CD4-positive, alpha-beta T cell treated with Interleukin-17A for 4 hours (primary cell): ENCODE results near the gene SIM2.

ENCODE experiments used
- DNase-seq: peaks from one replicate; pipeline ENCODE4 v3.0.0-alpha.2; 2020; ENCODE audit warnings: mixed read lengths

SIM2 gene

DNA sequence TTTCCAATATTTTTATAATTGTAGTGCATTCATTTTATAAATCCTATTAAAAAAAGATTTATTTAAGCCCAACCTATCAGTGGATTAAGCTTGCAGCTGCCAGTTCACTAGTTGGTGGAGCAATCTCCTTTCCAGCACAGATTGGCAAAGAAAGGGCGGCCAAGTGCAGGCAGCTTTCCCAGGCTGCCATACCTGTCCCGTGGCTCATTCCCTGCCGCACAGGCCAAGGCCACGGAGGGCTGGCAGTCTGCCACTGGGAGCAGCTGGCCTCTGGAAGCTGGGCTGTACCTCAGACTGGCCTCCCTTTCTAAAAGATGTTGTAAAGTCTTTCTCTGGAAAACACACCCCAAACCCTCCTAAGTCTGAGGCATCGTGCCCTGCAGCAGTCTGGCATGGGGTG, 74.2 kb downstream of the SIM2 start:
- no peak for DNase-seq

DNA sequence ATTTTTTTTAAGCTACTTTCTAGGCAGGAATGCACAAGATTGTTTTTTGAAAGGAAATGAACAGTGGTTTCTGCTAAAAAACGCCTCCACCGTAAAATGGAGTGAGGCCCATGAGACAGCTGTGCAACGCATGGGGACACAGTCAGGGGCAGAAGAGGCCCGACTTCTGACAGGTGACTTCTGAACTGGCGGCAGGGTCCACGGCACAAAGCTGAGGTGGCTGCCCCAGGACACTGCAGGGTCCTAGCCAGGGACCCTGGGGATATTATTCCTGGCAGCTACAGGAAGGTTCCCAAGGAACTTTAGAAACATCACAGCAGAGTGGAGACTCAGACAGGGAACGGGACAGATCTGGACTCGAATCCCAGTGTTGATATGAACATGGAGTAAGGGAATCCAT, 75.1 kb downstream of the SIM2 start:
- no peak for DNase-seq

- no peak for DNase-seq
Measured at GRCh38 chr21:36776981-36777617, 78.2 kb downstream of the SIM2 start.

DNA sequence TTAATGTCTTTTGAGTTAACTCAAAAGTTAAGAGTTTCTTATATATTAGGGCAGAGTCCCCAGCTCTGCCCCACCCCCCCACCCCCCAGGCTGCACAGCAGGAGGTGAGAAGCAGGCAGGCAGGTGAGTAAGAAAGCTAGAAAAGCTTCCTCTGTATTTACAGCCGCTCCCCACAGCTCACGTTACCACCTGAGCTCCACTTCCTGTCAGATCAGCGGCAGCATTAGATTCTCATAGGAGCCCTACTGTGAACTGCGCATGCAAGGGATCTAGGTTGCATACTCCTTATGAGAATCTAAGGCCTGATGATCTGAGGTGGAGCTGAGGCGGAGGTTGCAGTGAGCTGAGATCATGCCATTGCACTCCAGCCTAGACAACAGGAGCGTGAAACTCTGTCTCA, 81.9 kb downstream of the SIM2 start:
- DNase-seq: no peak

DNA sequence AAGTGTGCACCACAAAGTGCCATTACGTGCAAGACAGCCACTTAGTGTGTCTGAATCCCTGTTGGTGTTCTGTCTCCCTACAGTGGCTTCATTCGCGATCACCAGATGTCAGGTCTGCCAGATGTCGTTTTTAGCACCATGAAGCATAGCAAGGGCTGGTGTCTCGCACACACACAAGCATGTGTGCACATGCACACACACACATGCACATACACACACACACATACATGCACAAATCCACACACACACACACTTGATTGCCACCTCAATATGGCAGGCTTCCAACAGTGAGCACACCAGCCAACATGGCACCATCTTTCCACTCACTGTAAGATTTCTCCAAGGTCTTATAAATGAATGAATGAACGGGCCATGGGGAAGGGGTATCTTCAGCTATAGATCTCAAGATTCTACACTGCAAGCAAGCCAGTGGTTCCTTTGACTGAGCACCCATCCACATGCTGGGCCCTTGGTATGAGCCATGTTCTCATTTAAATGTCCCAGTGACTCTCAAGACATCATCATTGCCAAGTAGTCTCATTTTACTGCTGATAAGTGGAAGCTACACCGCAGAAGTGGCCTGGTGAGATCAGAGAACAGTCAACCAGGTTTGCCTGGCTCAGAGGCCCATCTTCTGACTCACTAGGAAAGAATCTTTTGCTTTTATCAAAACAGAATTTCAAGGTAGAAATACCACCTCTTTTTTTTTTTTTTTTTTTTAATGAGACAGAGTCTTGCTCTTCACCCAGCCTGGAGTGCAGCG, 84.9 kb downstream of the SIM2 start:
- no peak for DNase-seq

- no peak for DNase-seq
Measured at GRCh38 chr21:36784947-36785346, 86.0 kb downstream of the SIM2 start.

DNA sequence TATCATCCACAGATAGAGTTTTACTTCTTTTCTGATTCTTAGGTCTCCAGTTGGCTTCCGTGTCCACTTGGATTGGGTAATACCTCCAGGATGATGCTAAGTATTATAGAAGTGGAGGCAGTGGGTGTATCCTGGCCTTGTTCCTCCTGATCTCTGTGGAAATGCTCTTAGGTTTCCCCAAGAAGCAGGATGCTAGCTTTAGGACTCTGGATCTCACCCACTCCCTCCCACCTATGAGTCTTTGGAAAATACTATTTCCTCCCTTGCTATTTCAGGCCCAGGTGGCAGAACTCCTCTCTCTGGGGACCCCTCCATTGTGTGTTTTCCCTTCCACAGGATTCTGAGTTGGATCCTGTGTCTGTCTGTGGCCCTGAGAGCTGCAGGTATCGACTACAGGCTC, 86.7 kb downstream of the SIM2 start:
- DNase-seq: no peak

- DNase-seq: no peak
Measured at GRCh38 chr21:36786186-36786585, 87.3 kb downstream of the SIM2 start.

- DNase-seq: no peak
Measured at GRCh38 chr21:36788120-36788638, 89.3 kb downstream of the SIM2 start.

DNA sequence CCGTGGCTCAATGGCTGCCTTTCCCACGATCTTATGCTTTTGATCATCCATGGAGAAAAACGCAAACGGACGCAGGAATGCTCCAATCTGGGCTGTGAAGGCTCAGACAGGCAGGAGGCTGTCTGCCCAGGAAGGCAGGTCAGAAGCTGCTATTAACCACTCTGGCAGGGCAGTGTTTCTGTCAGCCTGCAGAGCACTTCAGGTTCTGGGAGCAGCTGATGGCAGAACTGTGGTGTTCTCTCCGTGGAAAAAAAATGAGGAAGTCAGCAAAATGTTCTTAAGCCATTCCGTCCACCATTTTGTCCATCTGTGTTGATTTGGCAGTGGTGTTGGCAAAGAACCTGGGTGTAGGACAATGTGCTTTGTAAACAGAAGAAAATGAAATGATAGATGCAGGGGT, 91.7 kb downstream of the SIM2 start:
- no peak for DNase-seq

- no peak for DNase-seq
Measured at GRCh38 chr21:36791180-36791579, 92.3 kb downstream of the SIM2 start.

DNA sequence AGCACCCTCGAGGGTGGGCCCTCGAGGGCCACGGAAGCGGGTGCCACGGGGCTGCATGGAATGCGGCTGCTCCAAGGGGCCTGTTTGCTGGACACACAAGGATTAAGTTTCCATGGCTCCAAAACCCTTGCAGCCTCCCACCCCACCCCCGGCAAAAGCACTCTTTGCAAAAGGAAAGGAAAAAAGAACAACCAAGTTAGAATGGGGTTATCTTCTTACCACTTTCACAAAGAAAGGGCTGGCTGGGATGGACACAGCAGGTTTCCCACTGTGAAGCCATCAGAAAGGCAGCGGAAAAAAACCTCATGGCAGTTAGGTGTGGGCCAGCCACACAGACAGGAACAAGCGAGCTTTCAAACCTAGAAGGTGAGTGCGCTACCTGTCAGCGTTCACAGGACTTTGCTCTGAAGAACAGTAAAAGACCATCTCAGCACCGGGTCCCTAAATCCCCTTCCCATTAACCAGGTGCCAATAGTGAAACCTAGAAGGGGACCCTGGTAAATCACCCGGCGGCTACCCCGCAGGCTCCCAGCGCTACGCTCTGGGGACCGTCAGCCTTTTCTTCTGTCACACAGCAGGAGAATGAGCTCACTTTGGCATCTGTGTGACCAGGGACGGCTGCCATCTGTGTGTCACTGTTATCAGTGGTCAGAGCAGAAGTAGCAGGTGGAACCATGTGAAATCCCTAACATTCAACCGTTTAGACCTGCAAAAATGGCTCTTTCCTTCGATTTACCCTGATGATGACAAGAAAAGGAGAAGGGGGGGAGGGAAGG, 93.0 kb downstream of the SIM2 start:
- DNase-seq: no peak

GRCh38 chr21:36792505-36792967, 93.6 kb downstream of the SIM2 start:
- no peak for DNase-seq

DNA sequence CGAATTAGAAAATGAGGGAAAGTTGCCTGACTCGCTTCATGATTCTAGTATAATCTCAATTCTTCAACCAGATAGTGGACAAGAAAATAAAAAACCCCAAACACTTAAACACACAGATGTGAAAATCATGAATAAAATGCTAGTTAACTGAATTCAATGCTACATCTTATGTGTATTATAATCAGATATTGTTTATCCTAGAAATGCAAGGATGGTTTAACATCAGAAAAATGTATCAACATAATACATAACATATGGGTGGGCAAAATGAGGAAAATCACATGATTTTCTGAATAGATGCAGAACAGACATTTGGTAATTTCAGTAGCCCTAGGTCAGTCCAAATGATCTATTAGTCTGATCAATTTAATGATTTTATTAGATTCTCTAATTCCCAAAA, 97.2 kb downstream of the SIM2 start:
- DNase-seq: no peak

DNA sequence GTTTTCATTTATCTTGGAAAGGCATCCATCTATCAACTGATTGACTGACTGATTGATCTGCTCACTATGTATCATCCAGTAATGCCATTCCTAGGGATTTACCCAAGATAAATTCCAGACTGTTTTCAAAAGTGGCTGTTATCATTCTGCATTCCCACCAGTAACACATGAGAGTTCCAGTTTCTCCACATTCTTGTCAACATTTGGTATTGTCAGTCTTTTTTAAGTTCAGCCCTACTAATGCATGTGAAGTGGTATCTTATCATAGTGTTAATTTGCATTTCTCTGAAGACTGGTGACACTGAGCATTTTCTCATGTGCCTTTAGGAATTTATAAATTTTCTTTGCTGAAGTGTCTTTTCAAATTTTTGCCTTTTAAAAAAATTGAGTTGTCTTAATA, 99.6 kb downstream of the SIM2 start:
- no peak for DNase-seq
